Muscle layer of colon (tissue), 2 donors: ENCODE results near the gene TRIM32.

Source experiments
- H3K27ac ChIP-seq: one replicate; pipeline ENCODE4 v1.7.0; 2013; ENCODE audit warnings: low read depth, mild to moderate bottlenecking, low read length, moderate library complexity
- H3K27me3 ChIP-seq, 2 donors: one replicate each; pipeline ENCODE4 v1.7.0; 2013; ENCODE audit warnings: low read length in 2 of 2, mild to moderate bottlenecking in 2 of 2; ENCODE audit not compliant: insufficient read depth in 2 of 2, control insufficient read depth in 1 of 2
- H3K36me3 ChIP-seq: one replicate; pipeline ENCODE4 v1.7.0; 2013; ENCODE audit warnings: mild to moderate bottlenecking, low read length; ENCODE audit not compliant: insufficient read depth
- H3K4me1 ChIP-seq: one replicate; pipeline ENCODE4 v1.7.0; 2013; ENCODE audit warnings: mild to moderate bottlenecking, low read length; ENCODE audit not compliant: insufficient read depth
- H3K4me3 ChIP-seq, 2 donors: one replicate each; pipeline ENCODE4 v1.7.0; 2013; ENCODE audit warnings: low read length in 2 of 2, low read depth in 1 of 2, mild to moderate bottlenecking in 1 of 2, moderate library complexity in 1 of 2
- H3K9ac ChIP-seq: one replicate; pipeline ENCODE4 v1.7.0; 2013; ENCODE audit warnings: low read length
- H3K9me3 ChIP-seq: one replicate; pipeline ENCODE4 v1.7.0; 2013; ENCODE audit warnings: mild to moderate bottlenecking, low read length
- donor health status: abdominal sarcoma.
- donor health status: Adenocarcinoma of cecum.

The TRIM32 gene

DNA sequence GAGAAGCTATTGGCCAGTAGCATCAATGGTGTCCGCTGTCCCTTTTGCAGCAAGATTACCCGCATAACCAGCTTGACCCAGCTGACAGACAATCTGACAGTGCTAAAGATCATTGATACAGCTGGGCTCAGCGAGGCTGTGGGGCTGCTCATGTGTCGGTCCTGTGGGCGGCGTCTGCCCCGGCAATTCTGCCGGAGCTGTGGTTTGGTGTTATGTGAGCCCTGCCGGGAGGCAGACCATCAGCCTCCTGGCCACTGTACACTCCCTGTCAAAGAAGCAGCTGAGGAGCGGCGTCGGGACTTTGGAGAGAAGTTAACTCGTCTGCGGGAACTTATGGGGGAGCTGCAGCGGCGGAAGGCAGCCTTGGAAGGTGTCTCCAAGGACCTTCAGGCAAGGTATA lies 10.8 kb downstream of the TRIM32 start:
- Histone ChIP-seq H3K4me1 (peaks cover 14% of the 10 kb centered on the region), H3K9me3 (no peaks in the 10 kb centered on the region), H3K9ac (no peak overlapping the region), H3K27me3 (no peaks in the 10 kb centered on the region), H3K36me3 (peaks cover 30% of the 10 kb centered on the region), H3K27ac (no peak overlapping the region), H3K4me3 (no peak overlapping the region)

DNA sequence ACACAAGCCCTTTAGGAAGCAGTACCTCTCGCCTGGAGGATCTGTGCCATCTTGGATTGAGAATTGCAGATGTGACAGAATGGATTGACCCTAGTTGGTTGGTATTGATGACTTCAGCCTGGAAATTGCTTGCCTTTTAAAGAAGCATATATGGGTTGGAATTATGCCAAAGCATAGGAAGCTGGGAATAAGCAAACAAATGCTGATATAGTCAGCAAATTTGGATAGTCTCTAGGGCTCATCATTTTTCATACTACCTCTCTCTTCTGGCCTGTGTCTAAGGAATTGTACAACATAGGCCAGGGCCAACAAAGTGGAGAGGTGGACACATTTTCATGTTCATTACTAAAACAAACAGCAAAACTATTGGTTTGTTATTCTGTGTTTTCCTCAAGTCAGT lies 13.2 kb downstream of the TRIM32 start:
- Histone ChIP-seq H3K27me3 (no peaks in the 10 kb centered on the region), H3K4me1 (peaks cover 10% of the 10 kb centered on the region), H3K36me3 (peaks cover 30% of the 10 kb centered on the region), H3K27ac (no peak overlapping the region), H3K9me3 (no peaks in the 10 kb centered on the region), H3K9ac (no peak overlapping the region), H3K4me3 (no peak overlapping the region)

DNA sequence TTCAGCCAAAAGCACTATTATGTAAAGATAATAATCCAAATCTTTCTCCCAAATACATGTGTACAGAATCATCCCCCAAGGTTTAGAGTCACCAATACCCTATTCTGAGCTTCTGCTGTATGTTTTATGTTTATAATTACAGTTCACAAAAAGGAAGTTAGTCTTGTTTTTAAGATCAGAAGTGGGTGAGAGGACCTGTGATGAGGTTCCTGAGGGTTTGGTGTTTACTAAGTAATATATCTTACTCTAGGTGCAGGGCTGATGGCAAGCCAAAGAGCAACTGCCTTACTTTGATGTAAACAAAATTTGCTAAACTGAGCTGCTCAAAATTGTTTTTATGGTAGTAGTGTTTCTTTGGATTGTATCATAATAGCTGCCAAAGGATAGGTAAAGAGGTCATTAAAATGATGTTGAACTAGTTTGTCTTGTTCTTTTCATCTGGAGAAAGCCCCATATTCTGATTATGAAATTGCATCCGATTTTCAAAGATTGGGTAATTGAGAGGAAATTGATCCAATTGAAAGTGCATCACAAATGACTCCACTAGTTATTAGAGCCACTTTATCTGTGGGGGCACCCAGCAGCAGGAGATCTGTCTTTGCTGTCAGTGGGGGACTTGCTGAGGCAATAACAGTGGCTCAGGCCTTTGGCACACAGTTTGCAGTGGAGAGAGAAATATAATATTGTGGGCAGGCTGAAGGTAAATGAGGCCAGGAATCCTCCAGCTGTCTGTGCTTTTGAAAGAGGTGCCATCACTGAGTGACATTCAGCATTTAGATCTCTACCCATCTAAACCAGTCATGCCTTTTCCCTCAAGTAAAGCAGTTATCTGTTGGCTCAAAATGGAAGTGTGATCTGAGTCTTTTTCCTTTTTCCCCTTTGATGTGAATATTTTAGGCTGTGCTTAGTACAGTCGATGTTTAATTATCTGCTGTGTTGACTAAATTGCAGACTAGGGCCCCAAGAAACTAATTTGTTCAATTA lies 14.1 kb downstream of the TRIM32 start:
- H3K27ac ChIP-seq, result no peak overlapping the region
- H3K9ac ChIP-seq, result no peak overlapping the region
- peaks cover 16% of the 10 kb centered on the region for H3K4me1 ChIP-seq
- no peaks in the 10 kb centered on the region for H3K27me3 ChIP-seq
- no peaks in the 10 kb centered on the region for H3K9me3 ChIP-seq
- peaks cover 30% of the 10 kb centered on the region for H3K36me3 ChIP-seq
- no peak overlapping the region for H3K4me3 ChIP-seq

DNA sequence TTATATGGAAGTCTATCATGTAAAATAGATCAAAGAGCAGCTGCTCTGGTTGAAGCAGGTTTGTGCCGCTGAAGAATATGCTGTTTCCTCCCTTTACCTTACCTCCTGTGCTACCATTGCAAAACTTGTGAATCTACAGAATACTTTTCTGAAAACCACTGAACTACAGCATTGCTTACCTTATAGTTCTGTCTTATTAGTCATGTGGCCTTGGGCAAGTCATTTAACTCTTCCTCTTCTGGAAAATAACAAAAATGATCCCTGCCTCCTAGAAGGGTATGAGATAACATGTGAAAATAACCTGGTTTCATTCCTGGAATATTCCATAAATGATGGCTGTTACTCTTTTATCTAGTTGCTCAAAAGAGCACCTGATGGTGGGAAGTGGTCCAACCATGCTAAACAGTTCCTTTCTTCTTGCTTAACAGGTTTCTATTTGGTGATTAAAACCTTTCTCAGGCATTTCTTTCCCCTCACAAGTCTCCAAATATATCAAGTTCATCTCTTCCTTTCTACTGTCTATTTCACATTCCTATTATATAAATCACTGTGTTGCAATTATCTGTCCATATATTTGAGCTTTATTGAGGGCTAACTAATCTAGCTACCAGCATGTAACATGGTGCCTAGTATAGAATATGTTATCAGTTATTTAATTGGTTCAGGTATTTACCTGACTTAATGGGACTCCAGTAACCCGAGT lies 15.0 kb downstream of the TRIM32 start:
- no peaks in the 10 kb centered on the region for H3K27me3 ChIP-seq
- H3K4me3 ChIP-seq, result no peak overlapping the region
- H3K9ac ChIP-seq, result no peak overlapping the region
- no peak overlapping the region for H3K27ac ChIP-seq
- H3K9me3 ChIP-seq, result no peaks in the 10 kb centered on the region
- H3K36me3 ChIP-seq, result peaks cover 30% of the 10 kb centered on the region
- H3K4me1 ChIP-seq, result peaks cover 19% of the 10 kb centered on the region

DNA sequence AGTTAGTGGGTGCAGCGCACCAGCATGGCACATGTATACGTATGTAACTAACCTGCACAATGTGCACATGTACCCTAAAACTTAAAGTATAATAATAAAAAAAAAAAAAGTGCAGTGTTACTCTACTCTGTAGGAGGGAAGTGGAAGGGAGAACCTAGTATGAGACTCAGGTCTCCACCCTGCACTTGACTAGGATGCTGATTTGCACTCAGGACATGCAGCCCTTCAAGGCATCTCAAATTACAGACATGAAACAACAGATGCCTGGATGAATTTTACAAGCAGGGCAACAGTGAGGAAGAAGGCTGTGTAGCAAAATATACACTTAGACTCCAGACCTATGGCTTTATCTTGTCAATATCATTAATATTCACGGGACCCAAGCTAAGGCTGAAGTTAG lies 16.5 kb downstream of the TRIM32 start:
- Histone ChIP-seq H3K4me3 (no peak overlapping the region), H3K36me3 (peaks cover 17% of the 10 kb centered on the region), H3K27ac (no peak overlapping the region), H3K27me3 (no peaks in the 10 kb centered on the region), H3K4me1 (peaks cover 19% of the 10 kb centered on the region), H3K9me3 (no peaks in the 10 kb centered on the region), H3K9ac (no peak overlapping the region)

- Histone ChIP-seq H3K27me3 (no peaks in the 10 kb centered on the region), H3K27ac (no peak overlapping the region), H3K9me3 (no peaks in the 10 kb centered on the region), H3K9ac (no peak overlapping the region), H3K36me3 (peaks cover 8% of the 10 kb centered on the region), H3K4me3 (no peak overlapping the region), H3K4me1 (peaks cover 19% of the 10 kb centered on the region)
Measured at GRCh38 chr9:116704470-116704869, 17.4 kb downstream of the TRIM32 start.

- Histone ChIP-seq H3K27ac (no peak overlapping the region), H3K9ac (no peak overlapping the region)
Measured at GRCh38 chr9:116705531-116705930, 18.4 kb downstream of the TRIM32 start.

DNA sequence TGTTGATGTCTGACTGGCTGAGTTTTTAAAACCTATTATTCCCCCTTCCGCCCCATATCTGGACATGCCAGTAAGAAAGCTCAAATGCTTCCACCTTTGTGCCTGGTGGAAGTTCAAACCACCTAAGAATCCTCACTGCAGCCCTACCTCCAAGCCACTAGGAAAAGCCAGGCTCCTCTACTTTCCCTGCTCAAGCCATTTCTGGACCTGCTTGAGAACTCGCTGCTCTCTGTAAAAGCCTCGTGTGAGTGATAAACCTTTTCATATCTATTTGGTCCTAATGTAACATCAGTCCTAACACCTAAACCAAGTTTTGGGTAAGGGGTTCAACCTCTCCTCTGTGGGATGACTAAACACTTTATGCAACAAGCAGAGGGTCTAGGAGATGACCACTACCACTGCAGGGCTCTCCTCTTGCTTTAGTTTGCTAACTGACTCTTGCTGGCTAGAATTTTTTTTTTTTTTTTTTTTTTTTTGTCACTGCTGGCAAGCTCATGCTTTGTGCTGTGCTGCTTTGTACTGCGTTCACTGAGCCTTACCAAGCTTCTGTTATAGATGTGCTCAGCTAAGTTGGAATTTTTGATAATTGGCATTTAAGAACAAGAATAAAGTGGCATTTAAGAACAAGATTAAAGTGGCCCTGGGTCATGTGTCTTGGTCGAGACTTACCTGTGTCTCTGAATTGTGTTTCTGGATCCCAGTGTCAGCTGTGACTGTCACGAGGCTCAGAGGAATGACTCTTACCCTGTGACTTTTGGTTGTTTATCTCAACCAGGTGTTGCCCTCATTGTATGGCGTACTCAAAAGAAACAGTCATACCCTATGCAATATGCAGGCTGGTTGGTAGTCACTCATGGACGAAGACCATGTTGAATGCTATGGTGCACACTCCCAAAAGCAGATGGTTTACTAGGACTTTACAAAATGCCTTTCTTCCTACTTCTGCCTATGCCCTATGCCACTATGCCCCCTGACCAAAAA lies 19.5 kb downstream of the TRIM32 start:
- no peak overlapping the region for H3K27ac ChIP-seq
- no peaks in the 10 kb centered on the region for H3K36me3 ChIP-seq
- H3K9me3 ChIP-seq, result no peaks in the 10 kb centered on the region
- H3K9ac ChIP-seq, result no peak overlapping the region
- peaks cover 16% of the 10 kb centered on the region for H3K4me1 ChIP-seq
- no peaks in the 10 kb centered on the region for H3K27me3 ChIP-seq
- no peak overlapping the region for H3K4me3 ChIP-seq

More at GRCh38 chr9:116705531-116705930, 18.4 kb downstream of the TRIM32 start:
- Histone ChIP-seq H3K9me3 (no peaks in the 10 kb centered on the region), H3K4me3 (no peak overlapping the region), H3K27me3 (no peaks in the 10 kb centered on the region), H3K36me3 (no peaks in the 10 kb centered on the region), H3K4me1 (peaks cover 19% of the 10 kb centered on the region)

- H3K4me1 ChIP-seq, result no peaks in the 10 kb centered on the region
- no peaks in the 10 kb centered on the region for H3K9me3 ChIP-seq
Measured at GRCh38 chr9:116712781-116713180, 25.7 kb downstream of the TRIM32 start.

DNA sequence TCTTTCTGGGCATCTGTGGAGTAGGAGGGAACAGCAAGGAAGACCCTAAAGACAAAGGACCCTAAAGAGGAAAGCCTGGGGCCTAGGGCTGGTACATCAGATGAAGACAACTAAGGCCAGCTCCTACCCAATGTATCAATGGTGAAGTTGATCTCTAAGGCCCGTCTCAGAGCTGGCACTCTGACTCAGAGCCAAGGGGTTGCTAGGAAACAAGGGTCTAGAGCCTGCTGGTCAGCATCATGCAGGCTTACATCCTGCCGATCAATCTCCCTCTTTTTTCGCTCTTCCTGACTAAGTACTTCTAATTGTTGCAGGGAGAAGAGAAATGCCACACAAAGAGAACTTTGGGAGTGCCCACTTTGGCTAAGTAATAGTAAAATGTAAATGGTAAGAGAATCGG lies 26.2 kb downstream of the TRIM32 start:
- no peak overlapping the region for H3K27ac ChIP-seq
- no peaks in the 10 kb centered on the region for H3K36me3 ChIP-seq
- H3K27me3 ChIP-seq, result no peaks in the 10 kb centered on the region
- H3K9me3 ChIP-seq, result no peaks in the 10 kb centered on the region
- H3K4me3 ChIP-seq, result no peak overlapping the region
- H3K4me1 ChIP-seq, result no peaks in the 10 kb centered on the region
- H3K9ac ChIP-seq, result no peak overlapping the region

More at GRCh38 chr9:116712781-116713180, 25.7 kb downstream of the TRIM32 start:
- H3K27ac ChIP-seq, result no peak overlapping the region
- H3K4me3 ChIP-seq, result no peak overlapping the region
- H3K27me3 ChIP-seq, result no peaks in the 10 kb centered on the region
- no peak overlapping the region for H3K9ac ChIP-seq
- H3K36me3 ChIP-seq, result no peaks in the 10 kb centered on the region

DNA sequence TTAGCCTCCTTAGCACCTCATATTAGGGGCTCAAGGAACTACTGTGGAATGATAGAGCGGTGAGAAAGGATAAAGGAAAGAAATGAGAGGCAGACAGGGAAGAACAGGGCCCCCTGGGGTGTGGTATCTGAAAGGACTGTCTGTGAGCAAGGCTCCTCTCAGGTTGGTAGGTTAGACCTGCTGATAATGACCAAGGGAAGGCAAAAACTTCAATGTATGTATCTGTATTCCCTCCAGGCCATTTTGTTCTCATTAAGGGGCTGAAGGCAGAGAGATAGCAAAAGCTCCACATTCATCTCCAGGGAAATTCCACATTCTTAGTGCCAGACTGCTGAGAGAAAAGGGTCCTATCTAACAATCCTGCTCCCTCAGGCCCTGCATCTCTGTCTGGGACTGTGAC lies 28.6 kb downstream of the TRIM32 start:
- no peaks in the 10 kb centered on the region for H3K36me3 ChIP-seq
- no peak overlapping the region for H3K9ac ChIP-seq
- H3K9me3 ChIP-seq, result no peaks in the 10 kb centered on the region
- H3K4me1 ChIP-seq, result no peaks in the 10 kb centered on the region
- no peaks in the 10 kb centered on the region for H3K27me3 ChIP-seq
- no peak overlapping the region for H3K4me3 ChIP-seq
- H3K27ac ChIP-seq, result no peak overlapping the region
